Kidney epithelial cell (primary cell): ENCODE results near the gene ITPKB. TPM values are rescaled to one million over a fixed set of nuclear protein-coding genes. Genes with fewer than 3 reads are reported as not detected.

Source experiments
- DNase-seq: peaks from one replicate; pipeline ENCODE4 v3.0.0-alpha.2; 2010; ENCODE audit warnings: low read depth
- H3K27me3 ChIP-seq: 2 replicates; pipeline ENCODE4 v1.6.0; 2011; ENCODE audit warnings: low read length; ENCODE audit not compliant: control insufficient read depth, insufficient read depth
- H3K36me3 ChIP-seq: 2 replicates; pipeline ENCODE4 v1.5.1; 2011; ENCODE audit warnings: low read length; ENCODE audit not compliant: control insufficient read depth, insufficient read depth
- H3K4me3 ChIP-seq: 2 replicates; pipeline ENCODE4 v1.5.1; 2011; ENCODE audit warnings: low read depth, mild to moderate bottlenecking, control low read depth, low read length
- CTCF ChIP-seq: IDR thresholded peaks from 2 replicates; pipeline ENCODE4 v1.5.1; 2011; ENCODE audit warnings: mild to moderate bottlenecking, moderate library complexity, low read length, control low read depth, inconsistent platforms; ENCODE audit not compliant: insufficient read depth, poor library complexity, severe bottlenecking
- total RNA-seq: library from RNA; depleted of rRNA; stranded (reverse); fragments of >200 nt; gene quantifications from 2 replicates; pipeline ENCODE4 v1.2.3, GENCODE V29; 2015

Gene ITPKB
- total RNA-seq, 1 donor from 2014 or later: 11.7 TPM

GRCh38 chr1:226605318-226605950, 133.6 kb downstream of the ITPKB start:
- TF ChIP-seq CTCF: no peak
- no peak overlapping the region for H3K4me3 ChIP-seq

GRCh38 chr1:226604560-226605317, 134.3 kb downstream of the ITPKB start:
- TF ChIP-seq CTCF: no peak
- Histone ChIP-seq H3K4me3 (no peak overlapping the region), H3K36me3 (no peaks in the 10 kb centered on the region), H3K27me3 (peaks cover 6% of the 10 kb centered on the region)
- no peak for DNase-seq

More at GRCh38 chr1:226605318-226605950, 133.6 kb downstream of the ITPKB start:
- Histone ChIP-seq H3K36me3 (no peaks in the 10 kb centered on the region), H3K27me3 (peaks cover 6% of the 10 kb centered on the region)
- no peak for DNase-seq

- no peak for DNase-seq
- H3K4me3 ChIP-seq: no peak overlapping the region
- TF ChIP-seq CTCF: no peak
Observed at GRCh38 chr1:226603858-226604559, 135.1 kb downstream of the ITPKB start.

GRCh38 chr1:226603022-226603857, 135.8 kb downstream of the ITPKB start:
- Histone ChIP-seq H3K4me3 (no peak overlapping the region), H3K36me3 (no peaks in the 10 kb centered on the region), H3K27me3 (peaks cover 6% of the 10 kb centered on the region)
- no peak for DNase-seq
- no peak for TF ChIP-seq CTCF

More at GRCh38 chr1:226603858-226604559, 135.1 kb downstream of the ITPKB start:
- Histone ChIP-seq H3K36me3 (no peaks in the 10 kb centered on the region), H3K27me3 (peaks cover 6% of the 10 kb centered on the region)

GRCh38 chr1:226602186-226603021, 136.7 kb downstream of the ITPKB start:
- no peak for DNase-seq
- Histone ChIP-seq H3K4me3 (no peak overlapping the region), H3K27me3 (peaks cover 2% of the 10 kb centered on the region), H3K36me3 (no peaks in the 10 kb centered on the region)
- no peak for TF ChIP-seq CTCF
